ENCODE data around the gene MGAM2.
"Not testable (repeated sequence)": the region's sequence is repeated elsewhere in the genome, so short reads cannot be mapped to it uniquely, and the experiment has no call there.

The MGAM2 gene

DNA sequence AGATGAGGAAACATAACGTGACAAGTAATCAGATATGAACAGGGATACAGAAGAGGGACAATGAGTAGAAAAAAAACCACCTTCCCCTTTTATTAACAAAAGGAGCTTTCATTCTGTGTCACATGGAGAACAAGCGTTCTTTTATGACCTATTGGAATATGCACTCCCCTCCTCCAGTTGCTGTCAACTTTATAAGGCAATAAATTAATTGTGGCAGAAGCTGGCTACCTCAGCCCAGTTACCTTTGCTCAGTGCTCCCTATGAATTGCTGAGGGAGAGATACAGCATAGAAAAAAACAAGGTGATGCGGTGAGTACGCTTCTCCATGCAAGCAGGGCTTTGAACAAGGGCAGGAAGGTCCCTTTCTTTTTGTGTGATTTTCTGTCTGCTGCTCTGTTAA, at the start of gene MGAM2:
TSS of gene MGAM2 (plus strand) at position 220 of the 400 bp plus-strand sequence. CDS start 5,156 bp downstream, outside the sequence.
- no peak for DNase-seq (ENCODE audit: low read depth in 2 of 2, low spot score in 1 of 2)

DNA sequence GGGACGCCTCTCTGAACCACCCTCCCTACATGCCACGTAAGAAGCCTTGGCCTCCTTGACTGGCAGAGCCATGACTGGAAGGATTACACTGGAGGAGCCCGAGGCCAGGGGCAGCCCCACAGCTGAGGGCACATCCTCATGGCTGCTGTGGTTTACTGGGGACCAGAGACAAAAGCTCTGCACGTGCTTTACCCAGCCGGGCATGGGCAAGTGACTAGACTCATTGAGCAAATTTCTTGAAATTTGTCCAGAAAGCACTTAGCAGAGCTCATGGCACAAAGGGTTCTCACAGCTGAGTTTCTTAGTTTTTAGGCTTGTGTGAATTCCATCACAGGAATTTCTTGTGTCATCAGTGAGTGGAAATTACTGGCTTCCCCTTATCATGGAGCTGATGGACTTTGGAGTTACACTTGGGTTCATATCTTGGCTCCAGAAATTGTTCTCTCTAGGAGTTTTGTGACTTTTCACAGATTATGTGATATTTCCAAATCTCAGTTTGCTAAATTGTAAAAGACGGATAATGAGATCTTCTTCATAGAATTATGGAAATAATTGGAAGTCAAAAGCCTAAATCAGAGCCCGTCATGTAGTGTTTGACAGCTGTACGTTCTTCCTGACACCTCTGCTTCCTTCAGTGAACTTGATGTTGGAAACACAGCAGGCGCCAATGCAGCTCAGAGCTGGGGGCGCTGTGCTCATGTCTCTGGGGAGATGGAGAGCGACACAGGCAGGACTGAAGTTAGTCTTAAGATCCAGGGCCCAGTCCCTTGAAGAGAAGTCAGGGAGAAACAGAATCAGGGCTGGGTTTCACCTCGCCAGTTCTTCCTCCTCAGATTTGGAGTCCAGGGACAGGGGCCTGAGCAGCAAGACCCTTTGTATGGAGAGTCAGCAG, 47.7 kb upstream of the MGAM2 start:
- DNase-seq (ENCODE audit: low read depth in 2 of 2, low spot score in 1 of 2), result no peak

DNA sequence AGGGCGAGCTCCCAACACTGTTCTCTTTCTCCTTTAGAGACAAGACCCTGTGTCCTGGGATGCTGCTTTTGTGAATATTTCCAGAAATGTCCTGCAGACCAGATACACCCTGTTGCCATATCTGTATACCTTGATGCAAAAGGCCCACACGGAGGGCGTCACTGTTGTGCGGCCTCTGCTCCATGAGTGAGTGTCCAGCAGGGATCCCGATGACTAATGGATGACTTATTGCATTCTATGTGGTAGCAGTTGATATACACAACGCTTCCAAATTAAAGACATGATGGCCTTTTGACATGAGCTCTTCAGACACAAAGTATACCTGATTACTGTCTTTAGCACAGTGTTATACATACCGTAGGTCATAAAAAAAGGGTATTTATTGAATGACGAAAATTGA, 45.0 kb upstream of the MGAM2 start:
- no peak for DNase-seq (ENCODE audit: low read depth in 2 of 2, low spot score in 1 of 2)

DNA sequence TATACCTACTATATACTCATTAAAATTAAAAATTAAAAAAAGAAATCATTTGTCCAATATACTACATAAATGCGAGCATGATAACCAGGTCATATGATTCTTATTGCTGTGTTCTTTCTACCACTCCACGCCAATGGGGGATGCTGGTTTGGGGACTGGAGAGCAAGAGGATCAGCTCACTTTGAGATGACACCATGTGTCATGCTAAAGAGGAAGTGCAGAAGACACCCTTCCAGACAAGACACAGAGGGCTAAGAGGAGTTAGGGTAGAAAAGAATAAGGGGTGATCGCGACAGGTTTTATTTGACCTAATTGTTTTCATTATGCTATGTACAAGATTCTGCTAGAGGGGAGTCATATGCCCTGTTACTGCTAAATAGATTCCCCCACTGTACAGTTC, 33.8 kb upstream of the MGAM2 start:
- DNase-seq (ENCODE audit: low read depth in 2 of 2, low spot score in 1 of 2), result no peak

DNA sequence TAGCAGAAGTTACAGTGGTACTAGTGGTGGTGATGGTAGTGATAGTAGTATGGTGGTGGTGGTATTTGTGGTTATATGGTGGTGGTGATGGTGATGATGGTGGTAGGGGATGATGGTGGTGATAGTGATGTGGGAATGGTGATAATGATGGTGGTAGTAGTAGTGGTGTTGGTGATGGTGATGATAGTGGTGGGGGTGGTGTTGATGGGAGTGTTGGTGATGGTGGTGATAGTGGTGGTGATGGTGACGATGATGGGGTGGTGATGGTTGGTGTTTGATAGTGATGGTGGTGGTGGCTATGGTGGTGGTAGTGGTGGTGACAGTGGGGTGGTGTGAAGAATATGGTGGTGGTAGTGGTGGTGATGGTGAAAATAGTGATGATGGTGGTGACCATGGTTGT, 27.9 kb upstream of the MGAM2 start:
- no peak for DNase-seq (ENCODE audit: low read depth in 2 of 2, low spot score in 1 of 2)

DNA sequence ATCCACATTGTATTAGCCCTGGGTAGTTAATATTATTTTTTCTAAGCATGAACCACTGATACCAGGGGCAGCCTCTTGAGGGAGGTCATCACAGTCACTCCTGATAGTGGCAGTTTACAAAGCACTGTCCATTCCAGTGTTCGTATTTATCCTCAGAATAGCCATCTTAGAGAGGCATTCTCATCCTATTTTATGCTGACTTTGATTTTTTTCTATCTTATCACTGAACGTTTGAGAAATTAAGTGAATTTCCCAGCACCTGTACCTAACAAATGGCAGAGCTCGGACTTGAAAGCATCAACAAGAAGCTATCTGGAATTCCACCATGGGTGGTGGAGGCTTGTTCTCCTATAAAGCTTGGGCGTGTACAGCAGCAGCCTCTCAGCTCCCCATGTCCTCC, 26.1 kb upstream of the MGAM2 start:
- DNase-seq (ENCODE audit: low read depth in 2 of 2, low spot score in 1 of 2), result no peak

DNA sequence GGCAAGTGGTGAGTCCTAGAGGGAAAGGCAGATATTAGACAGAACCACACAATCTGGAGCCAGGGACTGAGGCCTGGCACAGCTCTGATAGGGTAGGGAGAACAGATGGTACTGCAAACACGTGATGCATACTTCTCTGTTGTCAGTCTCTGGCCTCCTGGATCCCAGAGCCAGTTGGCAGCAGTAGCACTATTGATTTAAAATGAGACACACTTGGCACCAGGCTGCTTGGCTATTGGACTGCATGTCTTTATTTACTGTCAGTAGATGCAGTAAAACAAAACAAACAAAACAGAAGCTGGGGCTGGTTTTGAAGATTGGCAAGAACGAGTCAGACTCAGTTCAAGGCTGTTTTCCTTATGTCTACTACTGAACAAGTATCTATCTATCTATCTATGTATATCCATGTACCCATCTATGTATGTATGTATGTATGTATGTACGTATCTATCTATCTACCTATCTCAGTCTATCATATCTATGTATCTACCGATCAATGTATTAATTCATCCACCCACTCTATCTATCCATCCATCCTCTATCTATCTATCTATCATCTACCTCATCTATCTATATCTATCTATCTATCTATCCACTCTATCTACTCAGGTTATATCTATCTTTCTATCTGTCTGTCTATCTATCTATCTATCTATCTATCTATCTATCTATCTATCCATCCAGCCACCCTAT, 23.4 kb upstream of the MGAM2 start:
- no peak for DNase-seq (ENCODE audit: low read depth in 2 of 2, low spot score in 1 of 2)

DNA sequence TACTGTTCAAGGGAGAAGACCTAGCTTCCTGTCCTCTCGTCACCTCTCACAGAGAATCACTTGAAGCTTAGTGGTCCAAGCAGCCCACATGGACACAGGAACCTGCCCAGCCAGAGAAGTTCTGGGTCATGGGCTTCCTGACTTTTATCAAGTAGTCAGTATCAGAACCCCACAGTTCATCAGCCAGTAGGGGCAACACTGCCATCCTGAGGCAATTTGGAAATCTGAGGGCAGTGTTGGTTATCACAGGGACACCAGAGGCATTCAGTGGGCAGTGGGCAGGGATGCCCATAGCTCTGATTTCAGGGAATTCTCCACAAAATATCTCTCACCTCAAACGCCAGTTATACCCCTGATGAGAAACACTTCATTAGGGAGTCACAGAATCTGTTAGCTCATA, 22.5 kb upstream of the MGAM2 start:
- DNase-seq (ENCODE audit: low read depth in 2 of 2, low spot score in 1 of 2), result no peak

DNA sequence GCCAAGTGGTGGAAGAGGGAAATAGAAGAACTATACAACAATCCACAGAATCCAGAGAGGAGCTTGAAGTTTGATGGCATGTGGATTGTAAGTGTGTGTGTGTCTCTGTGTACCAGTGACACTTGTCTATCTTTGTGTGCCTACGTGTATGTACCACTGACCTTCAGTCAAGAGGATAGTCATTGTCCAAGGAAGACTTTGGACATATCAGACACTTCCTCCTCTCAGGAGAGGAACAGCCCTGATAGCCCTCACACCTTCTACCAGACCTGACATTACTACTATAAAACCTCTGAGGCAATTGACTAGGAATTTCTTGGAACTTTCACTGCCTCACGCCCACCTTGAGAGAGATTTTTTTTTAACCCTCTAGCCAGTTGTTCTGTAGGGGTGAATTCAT, 19.6 kb upstream of the MGAM2 start:
- no peak for DNase-seq (ENCODE audit: low read depth in 2 of 2, low spot score in 1 of 2)

DNA sequence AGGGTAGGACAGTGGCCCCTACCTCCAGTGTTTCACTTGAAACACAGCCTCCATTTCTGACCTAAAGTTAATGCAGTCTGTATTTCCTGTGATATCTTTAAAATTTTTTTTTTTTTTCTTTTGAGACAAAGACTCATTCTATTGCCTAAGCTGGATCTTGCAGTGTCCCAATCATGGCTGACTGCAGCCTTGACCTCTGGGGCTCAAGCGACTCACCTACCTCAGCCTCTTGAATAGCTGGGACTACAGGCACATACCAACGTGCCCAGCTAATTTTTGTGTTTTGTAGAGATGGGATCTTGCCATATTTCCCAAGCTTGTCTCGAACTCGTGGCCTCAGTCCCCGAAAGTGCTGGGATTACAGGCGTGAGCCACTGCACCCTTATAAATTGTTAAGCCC, 16.7 kb upstream of the MGAM2 start:
- no peak for DNase-seq (ENCODE audit: low read depth in 2 of 2, low spot score in 1 of 2)

DNA sequence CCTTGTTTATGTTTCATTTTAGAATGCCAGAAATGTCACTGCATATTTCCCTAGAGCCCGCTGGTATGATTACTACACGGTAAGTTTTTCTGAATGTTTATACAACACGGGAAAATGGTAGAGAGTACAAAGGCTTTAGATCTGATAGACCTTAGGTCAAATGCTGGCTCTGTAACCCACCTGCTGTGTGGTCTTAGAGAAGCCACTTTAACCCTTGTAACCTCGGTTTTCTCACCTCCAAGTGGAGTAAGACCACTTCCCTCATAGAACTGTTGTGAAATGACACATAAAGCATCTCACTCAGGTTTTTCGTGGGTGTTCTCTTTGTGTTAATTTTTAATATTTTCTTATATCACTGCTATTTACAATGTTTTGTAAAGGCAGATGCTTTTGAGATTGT, 13.9 kb upstream of the MGAM2 start:
- DNase-seq (ENCODE audit: low read depth in 2 of 2, low spot score in 1 of 2), result no peak

DNA sequence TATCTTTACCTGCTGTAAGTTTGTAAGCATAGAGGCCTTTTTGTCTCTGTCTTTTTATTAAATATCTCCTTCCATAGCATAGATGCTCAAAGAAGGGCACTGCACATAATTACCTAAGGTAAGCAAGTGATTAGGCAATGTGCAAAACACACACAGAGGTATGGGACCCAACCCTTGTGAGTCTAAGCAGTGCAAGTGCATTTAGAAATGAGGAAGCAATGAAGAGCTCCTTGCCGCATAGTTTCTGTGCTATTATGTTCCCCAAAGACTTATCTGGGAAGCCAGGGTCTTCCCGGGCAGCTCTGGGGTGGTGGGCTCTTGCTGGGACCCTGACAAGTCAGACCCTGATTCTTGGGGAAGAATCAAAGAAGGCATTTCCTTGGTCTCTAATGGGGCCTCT, 13.5 kb upstream of the MGAM2 start:
- no peak for DNase-seq (ENCODE audit: low read depth in 2 of 2, low spot score in 1 of 2)

DNA sequence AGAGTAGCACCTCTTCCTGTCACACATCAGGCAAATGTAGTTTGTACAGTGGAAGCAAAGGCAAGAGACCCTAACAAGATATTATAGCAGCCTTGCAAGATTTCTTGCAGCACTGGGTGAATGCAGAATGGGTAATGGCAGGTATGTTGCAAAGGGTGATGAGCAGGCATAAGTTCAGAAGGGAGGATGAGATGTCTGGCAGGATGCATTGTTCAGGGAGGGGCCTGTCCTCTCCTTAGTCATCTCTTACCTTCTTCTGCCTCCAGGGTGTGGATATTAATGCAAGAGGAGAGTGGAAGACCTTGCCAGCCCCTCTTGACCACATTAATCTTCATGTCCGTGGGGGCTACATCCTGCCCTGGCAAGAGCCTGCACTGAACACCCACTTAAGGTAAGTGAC, 12.2 kb upstream of the MGAM2 start:
- not testable (repeated sequence) for DNase-seq (ENCODE audit: low read depth in 2 of 2, low spot score in 1 of 2)

DNA sequence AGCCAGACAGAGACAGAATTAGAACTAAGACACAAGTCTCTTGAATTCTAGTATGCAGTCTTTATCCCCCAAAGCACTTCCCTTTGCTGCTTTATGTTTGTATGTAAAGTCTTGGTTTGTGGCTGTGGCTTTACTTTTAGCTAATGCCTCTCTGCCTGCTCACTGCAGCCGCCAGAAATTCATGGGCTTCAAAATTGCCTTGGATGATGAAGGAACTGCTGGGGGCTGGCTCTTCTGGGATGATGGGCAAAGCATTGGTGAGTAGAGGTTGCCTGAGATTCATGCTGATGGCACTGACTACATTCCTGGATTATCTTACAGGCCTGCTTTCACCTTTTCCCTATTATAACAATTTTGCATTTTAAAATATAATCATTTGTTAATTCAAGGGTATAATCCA, 10.9 kb upstream of the MGAM2 start:
- DNase-seq (ENCODE audit: low read depth in 2 of 2, low spot score in 1 of 2), result no peak

DNA sequence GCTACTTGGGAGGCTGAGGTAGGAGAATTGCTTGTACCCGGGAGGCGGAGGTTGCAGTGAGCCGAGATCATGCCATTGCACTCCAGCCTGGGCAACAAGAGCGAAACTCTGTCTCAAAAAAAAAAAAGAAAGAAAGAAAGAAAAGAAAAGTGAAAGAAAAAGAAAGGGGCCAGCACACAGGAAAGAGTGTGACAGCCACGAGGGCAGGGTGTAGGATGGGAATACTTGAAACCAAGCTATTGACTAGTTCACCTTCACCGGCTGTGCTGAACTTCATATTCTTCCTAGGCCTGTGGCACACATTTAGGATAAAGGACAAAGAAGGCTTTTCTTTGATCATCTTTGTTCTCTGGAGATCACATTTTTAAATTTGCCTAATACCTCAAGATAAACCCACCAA, 9.7 kb upstream of the MGAM2 start:
- not testable (repeated sequence) for DNase-seq (ENCODE audit: low read depth in 2 of 2, low spot score in 1 of 2)

DNA sequence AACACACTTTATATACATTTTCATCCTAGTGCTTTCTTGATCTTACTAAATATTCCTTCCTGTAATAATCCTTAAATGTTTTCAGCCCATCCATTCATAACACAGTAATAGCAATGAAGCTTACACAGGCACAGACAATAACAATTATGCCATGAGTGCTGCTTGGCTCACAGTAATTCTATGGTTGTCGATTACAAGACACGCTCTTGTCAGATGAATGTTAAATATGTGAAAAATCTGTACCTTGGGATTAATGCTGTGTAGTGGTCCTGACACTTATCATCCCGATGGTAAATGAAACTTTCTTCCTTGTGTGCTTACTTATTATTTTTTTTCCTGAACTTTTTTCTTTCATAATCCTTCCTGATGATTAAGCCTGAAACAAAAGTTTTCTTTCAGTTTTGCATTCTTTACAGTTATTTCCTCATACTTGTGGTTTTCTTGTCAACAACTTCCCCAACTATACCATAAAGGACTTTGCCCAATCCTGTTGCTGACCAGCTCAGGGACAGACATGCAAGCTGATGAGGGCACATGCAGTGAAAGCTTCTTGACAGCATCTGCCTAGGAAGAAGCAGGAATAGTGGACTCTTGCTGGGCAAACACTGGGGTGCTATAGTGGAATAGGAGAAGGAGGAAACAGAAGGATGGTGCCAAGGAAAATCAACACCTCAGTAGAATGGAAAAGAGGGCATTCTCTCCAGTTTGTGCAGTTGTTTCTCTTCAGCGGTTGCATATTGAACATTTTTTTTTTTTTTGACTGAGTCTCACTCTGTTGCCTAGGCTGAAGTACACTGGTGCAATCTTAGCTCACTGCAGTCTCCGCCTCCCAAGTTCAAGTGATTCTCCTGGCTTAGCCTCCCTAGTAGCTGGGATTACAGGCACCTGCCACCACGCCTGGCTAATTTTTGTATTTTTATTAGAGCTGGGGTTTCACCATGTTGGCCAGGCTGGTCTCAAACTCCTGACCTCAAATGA, 6.7 kb upstream of the MGAM2 start:
- DNase-seq (ENCODE audit: low read depth in 2 of 2, low spot score in 1 of 2), result no peak

DNA sequence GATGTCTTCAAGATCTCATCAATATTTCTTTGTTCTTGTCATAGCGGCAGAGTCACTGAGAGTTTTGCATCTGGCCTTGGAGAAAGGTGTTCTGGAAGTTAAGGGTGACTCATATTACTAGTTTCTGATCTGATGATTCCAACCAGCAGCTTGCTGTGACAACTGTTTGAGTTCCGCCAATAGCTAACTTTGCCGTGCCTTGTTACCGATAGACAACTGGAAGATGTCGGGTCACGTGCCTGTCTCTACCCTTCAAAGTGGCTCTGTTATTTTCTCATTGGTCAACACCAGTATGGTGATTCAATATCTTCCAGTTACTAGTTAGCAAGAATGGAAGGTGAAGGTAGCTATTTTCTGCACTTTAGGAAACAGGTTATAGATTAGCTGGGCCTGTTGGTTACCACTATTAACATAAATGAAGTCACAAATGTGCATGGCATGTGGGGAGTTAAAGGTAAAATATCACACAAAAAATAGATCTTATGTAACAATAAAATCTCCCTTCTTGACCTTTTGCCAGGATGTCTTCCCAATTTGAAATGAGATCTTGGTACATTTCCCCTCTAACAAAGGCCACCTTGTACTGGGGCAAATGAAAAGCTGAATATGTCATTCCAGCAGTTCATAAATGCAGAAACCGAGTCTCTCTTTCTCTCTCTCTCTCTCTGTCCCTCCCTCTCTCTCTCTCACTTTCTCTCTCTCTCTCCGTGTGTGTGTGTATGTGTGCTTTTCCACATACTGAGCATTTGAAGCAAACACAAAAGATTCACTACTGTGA, 2.6 kb upstream of the MGAM2 start:
- DNase-seq (ENCODE audit: low read depth in 2 of 2, low spot score in 1 of 2), result no peak

DNA sequence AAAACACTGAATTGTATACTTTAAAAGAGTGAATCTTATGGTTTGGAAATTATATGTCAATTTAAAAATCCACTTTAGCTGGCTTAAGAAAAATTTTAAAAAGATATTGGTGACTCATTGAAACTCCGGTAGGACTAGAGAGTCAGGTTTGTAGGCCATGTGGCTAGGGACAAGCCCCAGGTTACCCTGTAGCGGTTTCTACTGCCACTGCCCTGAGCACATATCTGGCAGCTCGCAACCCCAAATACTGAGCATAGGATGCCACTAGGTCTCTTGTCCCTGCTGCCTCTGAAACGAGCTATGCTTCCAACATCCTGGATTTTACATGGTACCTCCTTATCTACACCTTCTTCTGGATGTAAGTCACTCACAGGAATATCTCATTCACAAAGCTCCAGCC, 1.4 kb upstream of the MGAM2 start:
- no peak for DNase-seq (ENCODE audit: low read depth in 2 of 2, low spot score in 1 of 2)

DNA sequence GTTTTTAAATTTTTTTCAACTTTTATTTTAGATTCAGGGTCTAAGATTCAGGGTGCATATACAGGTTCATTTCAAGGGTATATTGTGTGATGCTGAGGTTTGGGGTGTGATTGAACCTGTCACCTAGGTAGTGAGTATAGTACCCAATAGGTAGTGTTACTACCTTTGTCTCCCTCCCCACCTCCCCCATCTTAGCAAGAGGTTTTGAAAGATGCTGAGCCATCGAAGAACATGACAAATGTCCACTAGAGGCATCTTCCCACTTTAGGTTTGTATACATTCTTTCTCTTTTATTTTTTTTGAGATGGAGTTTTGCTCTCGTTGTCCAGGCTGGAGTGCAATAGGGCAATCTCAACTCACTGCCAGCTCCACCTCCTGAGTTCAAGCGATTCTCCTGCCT, 880 bp upstream of the MGAM2 start:
- no peak for DNase-seq (ENCODE audit: low read depth in 2 of 2, low spot score in 1 of 2)

DNA sequence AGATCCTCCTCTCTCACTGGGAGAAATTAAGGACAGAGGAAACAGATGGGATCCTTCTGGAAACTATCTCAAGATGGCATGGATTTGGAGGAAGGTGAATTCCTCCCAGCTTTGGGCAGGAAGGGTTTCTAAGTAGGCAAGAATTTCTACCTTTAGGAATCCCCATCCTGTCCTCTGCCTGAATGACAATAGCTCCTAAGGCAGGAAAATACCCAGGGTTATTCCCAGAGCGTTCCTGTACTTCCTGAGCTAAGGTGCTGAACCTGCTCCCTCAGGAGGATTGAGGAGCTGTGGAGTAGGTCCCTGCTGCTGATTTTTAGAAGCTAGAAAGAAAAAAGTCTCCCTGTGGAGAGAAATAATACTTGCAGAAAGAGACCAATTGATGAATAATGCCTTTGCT, 568 bp downstream of the MGAM2 start:
- no peak for DNase-seq (ENCODE audit: low read depth in 2 of 2, low spot score in 1 of 2)

DNA sequence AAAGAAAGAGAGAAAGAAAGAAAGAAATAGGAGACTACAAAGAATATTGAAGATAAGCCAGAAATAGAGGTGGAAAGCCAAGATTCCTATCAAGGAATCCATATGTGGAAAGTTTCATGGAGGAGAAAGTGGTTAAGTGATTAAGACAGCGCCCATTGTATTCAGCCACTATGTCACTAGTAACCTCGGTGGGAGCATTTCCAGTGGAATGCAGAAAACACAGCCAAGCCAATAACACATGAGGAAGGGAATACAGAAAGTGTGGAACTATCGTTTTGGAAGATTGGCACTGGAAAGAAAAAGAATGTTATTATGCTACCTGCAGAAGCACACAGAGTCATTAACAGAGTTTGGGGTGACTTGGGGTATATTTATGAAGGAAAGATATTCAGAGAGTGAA, 2.7 kb downstream of the MGAM2 start:
- no peak for DNase-seq (ENCODE audit: low read depth in 2 of 2, low spot score in 1 of 2)

Data from stimulated activated CD8-positive, alpha-beta memory T cell treated with anti-CD3 and anti-CD28 coated beads, Interleukin-4, amount 100 ng/mL, for 1 hour (primary cell).